Measurements from ENCODE around the gene GNAS.
A peak's percentile ranks its signal among the peaks of the same experiment; 100 is the strongest.

The GNAS gene

GRCh38 chr20:58921564-58921963 lies 69.0 kb downstream of the GNAS start:
- Histone ChIP-seq H3K4me3 (ENCODE audit: low read depth, low read length) (no peak overlapping the region), H3K9me3 (no peaks in the 10 kb centered on the region), H3K36me3 (no peaks in the 10 kb centered on the region), H3K27me3 (no peaks in the 10 kb centered on the region), H3K4me1 (no peaks in the 10 kb centered on the region)
- TF ChIP-seq CTCF (IDR thresholded peaks at IDR 0.05; ENCODE audit: low read depth, low read length) = no peak
- DNase-seq = peak; percentile 46

- H3K27me3 ChIP-seq = no peaks in the 10 kb centered on the region
- DNase-seq = no peak
- H3K36me3 ChIP-seq = no peaks in the 10 kb centered on the region
- H3K4me3 ChIP-seq (ENCODE audit: low read depth, low read length) = no peak overlapping the region
- no peak for TF ChIP-seq CTCF (IDR thresholded peaks at IDR 0.05; ENCODE audit: low read depth, low read length)
- H3K9me3 ChIP-seq = no peaks in the 10 kb centered on the region
- no peaks in the 10 kb centered on the region for H3K4me1 ChIP-seq
These were observed 69.5 kb downstream of the GNAS start for GRCh38 chr20:58922036-58922435.

- no peak overlapping the region for H3K4me3 ChIP-seq (ENCODE audit: low read depth, low read length)
These were observed 70.7 kb downstream of the GNAS start for GRCh38 chr20:58923117-58923712.

GRCh38 chr20:58926802-58927489 lies 74.4 kb downstream of the GNAS start:
- H3K4me3 ChIP-seq (ENCODE audit: low read depth, low read length) = no peak overlapping the region
- no peaks in the 10 kb centered on the region for H3K4me1 ChIP-seq
- no peak for TF ChIP-seq CTCF (IDR thresholded peaks at IDR 0.05; ENCODE audit: low read depth, low read length)
- H3K27me3 ChIP-seq = no peaks in the 10 kb centered on the region
- H3K9me3 ChIP-seq = no peaks in the 10 kb centered on the region
- no peak for DNase-seq
- H3K36me3 ChIP-seq = no peaks in the 10 kb centered on the region

More at GRCh38 chr20:58923117-58923712, 70.7 kb downstream of the GNAS start:
- H3K4me1 ChIP-seq = no peaks in the 10 kb centered on the region
- no peaks in the 10 kb centered on the region for H3K27me3 ChIP-seq
- no peak for TF ChIP-seq CTCF (IDR thresholded peaks at IDR 0.05; ENCODE audit: low read depth, low read length)
- DNase-seq = no peak
- H3K36me3 ChIP-seq = no peaks in the 10 kb centered on the region
- H3K9me3 ChIP-seq = no peaks in the 10 kb centered on the region

GRCh38 chr20:58927490-58928061 lies 75.1 kb downstream of the GNAS start:
- H3K27me3 ChIP-seq = no peaks in the 10 kb centered on the region
- no peak for TF ChIP-seq CTCF (IDR thresholded peaks at IDR 0.05; ENCODE audit: low read depth, low read length)
- no peaks in the 10 kb centered on the region for H3K36me3 ChIP-seq
- no peaks in the 10 kb centered on the region for H3K9me3 ChIP-seq
- H3K4me3 ChIP-seq (ENCODE audit: low read depth, low read length) = no peak overlapping the region
- no peak for DNase-seq
- no peaks in the 10 kb centered on the region for H3K4me1 ChIP-seq

GRCh38 chr20:58930496-58930895 lies 78.0 kb downstream of the GNAS start:
- DNase-seq = no peak
- TF ChIP-seq CTCF (IDR thresholded peaks at IDR 0.05; ENCODE audit: low read depth, low read length) = no peak
- no peak overlapping the region for H3K4me3 ChIP-seq (ENCODE audit: low read depth, low read length)
- no peaks in the 10 kb centered on the region for H3K9me3 ChIP-seq
- H3K27me3 ChIP-seq = peaks cover 4% of the 10 kb centered on the region; the same call in 1 of the 2 replicates
- H3K4me1 ChIP-seq = no peaks in the 10 kb centered on the region
- H3K36me3 ChIP-seq = no peaks in the 10 kb centered on the region

All from BE2C (cell line).